Measurements from ENCODE around the gene SYT17.

DNA sequence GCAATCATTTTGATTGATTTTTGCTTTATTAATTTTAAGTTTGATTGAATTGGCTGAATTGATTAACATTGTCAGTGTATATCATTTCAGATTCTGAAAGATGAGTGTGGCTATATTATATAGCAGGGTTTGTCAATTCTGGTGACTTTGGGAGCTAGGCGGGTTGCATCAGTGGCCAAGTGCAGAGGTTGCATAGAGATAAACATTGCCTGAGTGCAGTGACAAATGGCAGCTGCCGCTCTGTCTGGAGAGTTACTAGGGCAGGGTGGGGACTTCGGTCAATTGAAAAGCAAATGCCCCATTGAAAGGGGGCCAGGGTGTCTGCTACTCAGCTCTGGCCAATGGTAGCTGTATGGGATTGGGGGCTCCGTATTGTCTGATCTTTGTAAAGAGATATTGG, 12.7 kb downstream of the SYT17 start:
- no peak for TF ChIP-seq ZNF175 (tag by site-specific recombination; IDR thresholded peaks at IDR 0.05)
- TF ChIP-seq, protein P1, sequence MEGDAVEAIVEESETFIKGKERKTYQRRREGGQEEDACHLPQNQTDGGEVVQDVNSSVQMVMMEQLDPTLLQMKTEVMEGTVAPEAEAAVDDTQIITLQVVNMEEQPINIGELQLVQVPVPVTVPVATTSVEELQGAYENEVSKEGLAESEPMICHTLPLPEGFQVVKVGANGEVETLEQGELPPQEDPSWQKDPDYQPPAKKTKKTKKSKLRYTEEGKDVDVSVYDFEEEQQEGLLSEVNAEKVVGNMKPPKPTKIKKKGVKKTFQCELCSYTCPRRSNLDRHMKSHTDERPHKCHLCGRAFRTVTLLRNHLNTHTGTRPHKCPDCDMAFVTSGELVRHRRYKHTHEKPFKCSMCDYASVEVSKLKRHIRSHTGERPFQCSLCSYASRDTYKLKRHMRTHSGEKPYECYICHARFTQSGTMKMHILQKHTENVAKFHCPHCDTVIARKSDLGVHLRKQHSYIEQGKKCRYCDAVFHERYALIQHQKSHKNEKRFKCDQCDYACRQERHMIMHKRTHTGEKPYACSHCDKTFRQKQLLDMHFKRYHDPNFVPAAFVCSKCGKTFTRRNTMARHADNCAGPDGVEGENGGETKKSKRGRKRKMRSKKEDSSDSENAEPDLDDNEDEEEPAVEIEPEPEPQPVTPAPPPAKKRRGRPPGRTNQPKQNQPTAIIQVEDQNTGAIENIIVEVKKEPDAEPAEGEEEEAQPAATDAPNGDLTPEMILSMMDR (tag by site-specific recombination; IDR thresholded peaks at IDR 0.05): no peak
